Pulmonary artery endothelial cell (primary cell): ENCODE measurements around the gene HACL1. TPM values are rescaled to one million over a fixed set of nuclear protein-coding genes. Genes with fewer than 3 reads are reported as not detected.
"Not testable (repeated sequence)": the region's sequence is repeated elsewhere in the genome, so short reads cannot be mapped to it uniquely, and the experiment has no call there.

Source experiments
- DNase-seq: peaks from one replicate; pipeline ENCODE4 v3.0.0-alpha.2; 2011; ENCODE audit warnings: low read depth, low spot score
- total RNA-seq: library from RNA; depleted of rRNA; stranded (reverse); fragments of >200 nt; gene quantifications from 2 replicates; pipeline ENCODE4 v1.2.3, GENCODE V29; 2014

The HACL1 gene
- total RNA-seq, 1 donor from 2014 or later, result 45.5 TPM

- DNase-seq, result peak; percentile 80
These were observed 29.4 kb upstream of the HACL1 start for GRCh38 chr3:15630646-15631350.

DNA sequence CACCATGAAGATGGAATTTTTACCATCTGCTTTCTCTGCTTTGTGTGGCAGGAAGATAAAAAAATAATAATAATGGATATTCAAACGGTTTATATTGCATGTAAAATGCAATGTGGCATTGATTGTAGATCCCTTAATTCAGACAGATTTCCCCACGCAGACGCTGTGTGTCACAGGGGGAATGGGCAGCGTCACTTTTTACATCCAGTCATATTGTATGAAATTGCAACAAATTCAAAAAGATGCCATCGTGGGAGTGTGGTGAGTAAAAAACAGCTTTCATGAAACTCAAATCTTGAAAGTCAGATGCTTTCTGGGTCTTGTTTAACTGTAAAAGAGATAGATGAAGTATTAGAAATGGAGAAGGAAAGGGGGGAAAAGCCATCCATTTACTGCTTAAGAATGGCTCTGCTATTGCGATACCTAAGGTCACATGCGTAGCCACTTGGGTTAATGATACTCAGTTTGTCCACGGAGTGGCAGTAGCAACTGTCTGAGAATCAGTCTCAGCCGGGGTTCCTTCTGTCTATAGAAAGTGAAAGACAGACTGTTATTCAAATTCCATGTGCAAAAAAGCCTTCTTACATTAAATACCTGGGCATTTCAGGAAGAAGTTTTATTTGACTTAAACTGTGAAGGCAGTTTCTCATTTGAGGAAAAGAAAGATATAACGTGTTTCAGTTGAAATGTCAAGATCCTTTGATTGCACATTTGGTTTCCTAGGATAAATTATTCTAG is 28.7 kb upstream of the HACL1 start:
- no peak for DNase-seq

DNA sequence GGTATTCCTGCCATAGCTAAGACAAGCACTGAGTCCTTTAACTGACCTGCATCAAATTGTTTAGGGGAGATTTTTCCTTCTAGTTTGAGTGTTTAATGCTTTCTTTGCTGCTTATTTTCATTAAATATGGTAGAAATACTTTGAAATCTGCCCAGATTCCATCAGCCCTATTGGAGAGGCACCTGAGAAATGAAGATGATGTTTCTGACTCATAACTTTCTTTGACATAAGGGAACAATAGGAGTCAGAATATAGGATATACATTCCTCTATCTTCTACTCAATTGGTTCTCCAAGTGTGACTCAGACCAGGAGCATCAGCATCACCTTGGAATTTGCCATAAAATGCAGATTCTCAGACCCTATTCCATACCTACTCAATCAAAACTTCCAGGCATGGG is 27.6 kb upstream of the HACL1 start:
- no peak for DNase-seq

- DNase-seq, result no peak
These were observed 22.4 kb upstream of the HACL1 start for GRCh38 chr3:15623535-15624440.

DNA sequence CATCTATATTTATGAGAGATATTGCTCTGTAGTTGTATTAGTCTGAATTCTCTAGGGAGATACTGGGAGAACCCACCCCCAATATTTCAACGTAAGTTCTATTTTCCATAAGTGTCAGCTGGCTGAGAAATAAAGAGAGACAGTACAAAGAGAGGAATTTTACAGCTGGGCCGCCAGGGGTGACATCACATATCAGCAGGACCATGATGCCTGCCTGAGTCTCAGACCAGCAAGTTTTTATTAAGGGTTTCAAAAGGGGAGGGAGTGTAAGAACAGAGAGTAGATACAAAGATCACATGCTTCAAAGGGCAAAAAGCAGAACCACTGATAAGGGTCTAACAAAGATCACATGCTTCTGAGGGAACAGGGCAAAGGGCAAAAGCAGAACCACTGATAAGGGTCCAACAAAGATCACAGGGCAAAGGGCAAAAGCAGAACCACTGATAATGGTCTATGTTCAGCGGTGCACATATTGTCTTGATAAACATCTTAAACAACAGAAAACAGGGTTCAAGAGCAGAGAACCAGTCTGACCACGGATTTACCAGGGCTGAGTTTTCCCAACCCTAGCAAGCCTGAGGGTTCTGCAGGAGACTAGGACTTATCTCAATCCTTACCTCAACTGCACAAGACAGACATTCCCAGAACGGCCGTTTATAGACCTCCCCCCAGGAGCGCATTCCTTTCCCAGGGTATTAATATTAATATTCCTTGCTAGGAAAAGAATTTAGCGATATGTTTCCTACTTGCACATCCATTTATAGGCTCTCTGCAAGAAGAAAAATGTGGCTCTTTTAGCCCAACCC is 18.5 kb upstream of the HACL1 start:
- DNase-seq, result not testable (repeated sequence)

GRCh38 chr3:15616053-15616452 is 14.7 kb upstream of the HACL1 start:
- DNase-seq, result no peak

GRCh38 chr3:15614958-15615357 is 13.6 kb upstream of the HACL1 start:
- no peak for DNase-seq

- no peak for DNase-seq
These were observed 10.6 kb upstream of the HACL1 start for GRCh38 chr3:15612001-15612400.

DNA sequence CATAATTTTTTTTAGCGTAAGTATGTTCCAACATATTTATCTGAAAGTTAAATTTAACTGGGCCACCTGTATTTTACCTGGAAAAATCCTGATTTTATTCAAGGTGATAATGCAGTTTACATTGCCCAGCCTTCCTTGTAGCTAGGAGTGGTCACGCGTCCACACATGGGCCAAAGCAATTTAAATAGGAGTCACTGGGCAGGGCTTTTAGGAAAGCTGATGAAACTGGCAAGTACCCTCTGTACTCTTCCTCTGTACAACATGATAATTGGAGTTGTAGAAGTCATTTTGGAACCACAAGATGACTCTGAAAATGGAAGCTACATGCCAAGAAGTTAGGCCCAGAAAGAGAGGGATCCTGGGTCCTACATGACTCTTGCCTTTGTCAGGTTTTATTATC is 9.6 kb upstream of the HACL1 start:
- DNase-seq, result no peak

DNA sequence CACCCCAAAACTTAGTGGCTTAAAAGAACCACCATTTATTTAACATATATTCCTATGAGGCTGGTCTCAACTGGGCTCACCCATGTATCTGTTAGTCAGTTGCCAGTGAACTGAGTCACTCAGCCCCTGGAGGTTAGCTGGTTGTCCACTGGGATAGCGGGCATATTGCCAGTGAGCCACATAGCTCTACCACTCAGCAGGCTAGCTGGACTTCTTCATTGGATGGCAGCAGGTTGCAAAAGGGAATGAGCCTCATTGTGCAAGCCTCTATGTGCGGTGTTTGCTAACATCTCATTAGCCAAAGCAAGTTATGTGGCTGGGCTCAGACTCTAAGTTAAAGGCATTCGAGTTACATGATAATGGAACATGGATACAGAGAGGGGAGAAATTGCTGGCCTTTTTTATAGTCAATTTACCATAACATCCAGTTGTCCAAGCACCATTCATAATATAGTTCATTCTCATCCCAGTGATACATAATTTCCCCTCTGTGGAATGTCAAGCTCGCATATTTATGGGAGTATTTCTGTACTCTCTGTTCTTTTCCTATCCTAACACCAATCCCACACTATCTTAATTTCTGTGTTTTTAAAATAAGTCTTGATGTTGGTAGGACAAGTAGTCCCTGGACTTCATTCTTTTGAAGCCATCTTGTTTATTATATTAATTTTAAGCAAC is 8.9 kb upstream of the HACL1 start:
- no peak for DNase-seq

GRCh38 chr3:15606434-15606891 is 5.1 kb upstream of the HACL1 start:
- no peak for DNase-seq

- DNase-seq, result not testable (repeated sequence)
These were observed 3.2 kb upstream of the HACL1 start for GRCh38 chr3:15604584-15604983.

GRCh38 chr3:15602816-15603215 is 1.4 kb upstream of the HACL1 start:
- not testable (repeated sequence) for DNase-seq

GRCh38 chr3:15602146-15602536 is 772 bp upstream of the HACL1 start:
- DNase-seq, result no peak

DNA sequence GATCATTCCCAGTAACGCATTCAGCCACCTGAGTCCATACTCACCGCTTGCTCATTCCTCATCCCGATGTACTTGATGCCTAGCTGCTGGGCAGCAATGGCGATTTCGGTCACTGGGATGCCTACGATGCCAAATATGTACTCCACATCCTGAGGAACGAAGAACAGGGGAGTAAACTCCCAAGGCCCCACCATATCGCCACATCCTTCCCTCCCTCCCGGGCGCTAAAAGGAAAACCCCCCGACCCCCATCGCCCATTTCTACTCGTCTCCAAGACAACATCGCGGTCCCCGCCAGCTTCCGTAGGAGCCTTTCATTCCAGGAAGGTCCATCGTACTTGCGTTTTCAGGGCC is 347 bp downstream of the HACL1 start:
- no peak for DNase-seq

DNA sequence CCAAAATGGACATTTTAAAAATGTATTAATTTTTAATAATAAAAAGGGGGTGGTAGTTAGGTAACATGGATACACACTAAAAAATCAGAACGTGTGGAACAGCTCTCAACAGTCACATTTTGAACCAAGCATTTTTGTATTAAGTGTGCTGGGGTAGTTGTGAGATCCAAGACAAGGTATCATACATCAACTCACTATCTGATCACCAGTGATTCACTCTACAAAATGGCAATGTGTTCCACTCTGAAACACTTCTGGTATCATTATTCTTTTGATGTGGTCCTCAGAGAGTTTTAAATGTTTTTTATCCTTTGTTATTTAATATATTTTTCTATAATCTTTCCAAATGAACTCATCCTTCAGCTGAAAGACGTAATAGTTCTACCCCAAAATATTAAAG is 5.4 kb downstream of the HACL1 start:
- no peak for DNase-seq

DNA sequence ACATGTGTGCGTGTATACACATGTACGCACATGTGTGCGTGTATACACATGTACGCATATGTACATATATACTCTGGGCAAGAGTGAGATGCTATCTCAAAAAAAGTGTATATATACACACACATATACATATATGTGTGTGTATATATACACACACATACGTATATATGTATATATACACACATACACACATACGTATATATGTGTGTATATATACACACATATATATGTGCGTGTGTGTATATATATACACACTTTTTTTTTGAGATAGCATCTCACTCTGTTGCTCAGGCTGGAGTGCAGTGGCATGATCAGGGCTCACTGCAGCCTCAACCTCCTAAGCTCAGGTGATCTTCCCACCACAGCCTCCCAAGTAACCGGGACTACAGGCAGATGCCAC is 8.4 kb downstream of the HACL1 start:
- no peak for DNase-seq

GRCh38 chr3:15591928-15592327 is 9.4 kb downstream of the HACL1 start:
- no peak for DNase-seq

- DNase-seq, result no peak
These were observed 10.1 kb downstream of the HACL1 start for GRCh38 chr3:15591242-15591641.

DNA sequence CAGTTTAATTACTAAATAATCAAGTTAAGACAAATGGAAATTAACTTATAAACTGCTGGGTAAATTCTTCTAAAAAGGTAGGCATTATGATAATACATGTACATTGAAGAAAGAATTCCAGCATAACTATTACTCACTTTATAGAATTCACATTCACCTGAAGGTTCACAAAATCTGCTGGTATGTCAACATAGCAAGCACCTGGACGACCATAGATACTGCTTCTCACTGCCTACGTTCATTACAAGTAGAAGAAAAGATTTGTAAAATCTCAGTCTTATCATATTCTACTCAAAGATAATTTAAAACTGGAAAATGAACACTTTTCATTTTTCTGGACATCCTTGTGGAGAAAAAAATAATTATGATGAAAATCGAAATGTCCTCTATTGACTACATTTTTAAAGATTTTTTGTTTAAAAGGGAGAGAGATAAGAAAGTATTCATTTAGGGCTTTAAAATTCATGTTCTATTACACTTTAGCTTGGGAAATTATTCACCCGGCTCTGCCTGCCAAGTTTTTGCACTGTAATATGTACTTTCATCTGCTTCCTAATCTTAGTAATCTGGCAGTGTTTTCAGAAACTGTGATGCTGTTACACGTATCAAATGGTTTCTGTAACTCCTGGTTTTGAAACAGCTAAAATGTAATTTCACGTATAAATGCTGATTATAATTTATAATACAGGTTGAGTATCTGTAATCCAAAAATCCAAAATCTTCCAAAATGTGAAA is 16.1 kb downstream of the HACL1 start:
- DNase-seq, result no peak
